H1 (cell line): Measurements from ENCODE around the gene DNAI2. TPM values are rescaled to one million over a fixed set of nuclear protein-coding genes. Genes with fewer than 3 reads are reported as not detected.

Experiments used
- CTCF ChIA-PET: fragments of 300-600 bp; sonication (Branson Sonifier 250); formaldehyde crosslinking; loops from one replicate; lab custom pipeline; 2021; ENCODE audit not compliant: partially characterized antibody; lab: Charles Lee
- POLR2A ChIA-PET: fragments of 300-600 bp; sonication (Branson Sonifier 250); formaldehyde crosslinking; loops from one replicate; lab custom pipeline; 2021; ENCODE audit warnings: inconsistent platforms; ENCODE audit not compliant: partially characterized antibody; lab: Charles Lee
- DNase-seq, 2 experiments: peaks; one replicate each; pipeline versions ENCODE4 v3.0.0 to v3.0.0-alpha.2; 2010 to 2022; ENCODE audit warnings: low spot score in 2 of 2, low read depth in 1 of 2, mixed read lengths in 1 of 2
- FAIRE-seq: peaks from 2 replicates; lab custom pipeline; 2011; peaks lifted over from hg19 to GRCh38; lab: Jason Lieb, UNC
- H2AFZ ChIP-seq: 2 replicates; pipeline ENCODE4 v1.8.1; 2012; ENCODE audit warnings: low read length, inconsistent platforms
- H2AK5ac ChIP-seq: 2 replicates; pipeline ENCODE4 v1.6.1; 2013; ENCODE audit warnings: low read depth, low read length
- H2BK120ac ChIP-seq: replicated peaks from 2 replicates; pipeline ENCODE3; 2013; ENCODE audit warnings: low read depth, low read length, inconsistent platforms
- H2BK12ac ChIP-seq: 2 replicates; pipeline ENCODE4 v1.6.1; 2013; ENCODE audit warnings: low read depth, low read length
- H2BK15ac ChIP-seq: 2 replicates; pipeline ENCODE4 v1.6.1; 2013; ENCODE audit warnings: low read length
- H2BK20ac ChIP-seq: 2 replicates; pipeline ENCODE4 v1.6.1; 2013; ENCODE audit warnings: low read length
- H2BK5ac ChIP-seq: 2 replicates; pipeline ENCODE4 v1.6.1; 2013; ENCODE audit warnings: low read depth, low read length
- H3K14ac ChIP-seq: 2 replicates; pipeline ENCODE4 v1.6.1; 2013; ENCODE audit warnings: inconsistent platforms; ENCODE audit not compliant: insufficient read length
- H3K18ac ChIP-seq: 2 replicates; pipeline ENCODE4 v1.6.1; 2013; ENCODE audit warnings: low read length; ENCODE audit errors: extremely low read depth
- H3K23ac ChIP-seq: 2 replicates; pipeline ENCODE4 v1.6.1; 2013; ENCODE audit warnings: inconsistent platforms; ENCODE audit not compliant: insufficient read length
- H3K23me2 ChIP-seq: 2 replicates; pipeline ENCODE4 v1.6.1; 2013; ENCODE audit warnings: low read depth, low read length
- H3K27ac ChIP-seq: 2 replicates; pipeline ENCODE4 v1.6.1; 2011; ENCODE audit warnings: low read depth, low read length, inconsistent platforms
- H3K27me3 ChIP-seq, 4 experiments: replicated peaks in 1 of 4; 1 replicate in 1 of 4; 2 replicates in 3 of 4; pipeline versions ENCODE4 v1.6.1 to v1.8.1; 2011 to 2013; ENCODE audit warnings: low read length in 3 of 4, mild to moderate bottlenecking in 3 of 4, inconsistent platforms in 2 of 4, mixed read lengths in 2 of 4, moderate library complexity in 1 of 4; ENCODE audit not compliant: control insufficient read depth in 3 of 4, insufficient read depth in 3 of 4; ENCODE audit errors: extremely low read depth in 1 of 4
- H3K36me3 ChIP-seq, 4 experiments: 2 replicates each; pipeline versions ENCODE4 v1.6.1 to v1.8.1; 2011 to 2013; ENCODE audit warnings: mild to moderate bottlenecking in 4 of 4, low read length in 3 of 4, moderate library complexity in 2 of 4, control low read depth in 1 of 4, inconsistent platforms in 1 of 4; ENCODE audit not compliant: insufficient read depth in 4 of 4, control insufficient read depth in 2 of 4
- H3K4ac ChIP-seq: replicated peaks from 2 replicates; pipeline ENCODE3; 2013; ENCODE audit warnings: low read length, low read depth, mixed read lengths, inconsistent platforms; ENCODE audit not compliant: insufficient read length
- H3K4me1 ChIP-seq, 4 experiments: replicated peaks in 1 of 4; 1 replicate in 1 of 4; 2 replicates in 3 of 4; pipeline versions ENCODE4 v1.6.1 to v1.8.1; 2011 to 2013; ENCODE audit warnings: low read length in 3 of 4, inconsistent platforms in 2 of 4, mixed read lengths in 1 of 4; ENCODE audit not compliant: insufficient read depth in 4 of 4, control insufficient read depth in 3 of 4
- H3K4me2 ChIP-seq, 2 experiments: 2 replicates each; pipeline versions ENCODE4 v1.6.1 to v1.8.1; 2011 to 2013; ENCODE audit warnings: low read depth in 2 of 2, low read length in 2 of 2, control low read depth in 1 of 2, inconsistent platforms in 1 of 2, mild to moderate bottlenecking in 1 of 2; ENCODE audit not compliant: insufficient read depth in 1 of 2
- H3K4me3 ChIP-seq, 4 experiments: fragments of 200-600, 300-600 bp in 1 of 4; sonication (generic), shearing (Covaris generic), sonication (Bioruptor Twin) in 1 of 4; 2 replicates each; pipeline versions ENCODE4 v1.5.1 to v1.8.1; 2011 to 2016; ENCODE audit warnings: low read length in 4 of 4, low read depth in 3 of 4, control low read depth in 2 of 4, inconsistent platforms in 2 of 4, mild to moderate bottlenecking in 2 of 4, mixed read lengths in 1 of 4, moderate library complexity in 1 of 4; ENCODE audit not compliant: insufficient read depth in 2 of 4; ENCODE audit errors: extremely low read depth in 1 of 4
- H3K56ac ChIP-seq: replicated peaks from 2 replicates; pipeline ENCODE3; 2013; ENCODE audit warnings: low read depth, mild to moderate bottlenecking, mixed read lengths, low read length, inconsistent platforms; ENCODE audit not compliant: insufficient read length
- H3K79me1 ChIP-seq: 2 replicates; pipeline ENCODE4 v1.6.1; 2013; ENCODE audit warnings: low read depth, low read length, control low read depth
- H3K79me2 ChIP-seq, 2 experiments: 2 replicates each; pipeline versions ENCODE4 v1.6.1 to v1.8.1; 2012 to 2013; ENCODE audit warnings: low read length in 2 of 2, mild to moderate bottlenecking in 2 of 2, inconsistent platforms in 1 of 2; ENCODE audit not compliant: insufficient read depth in 2 of 2, control insufficient read depth in 1 of 2
- H3K9ac ChIP-seq, 4 experiments: replicated peaks in 1 of 4; 1 replicate in 1 of 4; 2 replicates in 3 of 4; pipeline versions ENCODE4 v1.6.1 to v1.8.1; 2011 to 2013; ENCODE audit warnings: low read depth in 3 of 4, low read length in 3 of 4, control low read depth in 2 of 4, mild to moderate bottlenecking in 2 of 4, moderate library complexity in 2 of 4, inconsistent platforms in 1 of 4; ENCODE audit errors: extremely low read depth in 1 of 4
- H3K9me3 ChIP-seq, 2 experiments: 2 replicates each; pipeline versions ENCODE4 v1.6.1 to v1.8.1; 2012 to 2013; ENCODE audit warnings: mild to moderate bottlenecking in 2 of 2, moderate library complexity in 2 of 2, control low read depth in 1 of 2, inconsistent platforms in 1 of 2, low read depth in 1 of 2, low read length in 1 of 2, mixed read lengths in 1 of 2; ENCODE audit not compliant: insufficient read depth in 2 of 2
- H4K20me1 ChIP-seq, 2 experiments: replicated peaks in 1 of 2; 2 replicates each; pipeline versions ENCODE3 to v1.8.1; 2011 to 2013; ENCODE audit warnings: inconsistent platforms in 2 of 2, low read length in 2 of 2, mild to moderate bottlenecking in 1 of 2; ENCODE audit not compliant: insufficient read depth in 2 of 2, control insufficient read depth in 1 of 2
- H4K5ac ChIP-seq: 2 replicates; pipeline ENCODE4 v1.6.1; 2013; ENCODE audit warnings: low read length, low read depth, mixed read lengths, inconsistent platforms; ENCODE audit not compliant: insufficient read length
- H4K8ac ChIP-seq: 2 replicates; pipeline ENCODE4 v1.8.0; 2013; ENCODE audit warnings: mild to moderate bottlenecking, moderate library complexity, low read length, inconsistent platforms; ENCODE audit not compliant: insufficient read depth; ENCODE audit errors: extremely low read depth
- H4K91ac ChIP-seq: replicated peaks from 2 replicates; pipeline ENCODE3; 2013; ENCODE audit warnings: low read length, mixed read lengths, inconsistent platforms; ENCODE audit not compliant: insufficient read length
- CBX5 ChIP-seq: fragments of 300-800, 300-1000 bp; sonication (generic); IDR thresholded peaks from 2 replicates; pipeline ENCODE4 v1.7.1; 2016; ENCODE audit warnings: antibody characterized with exemption, low read length, low read depth
- CBX8 ChIP-seq: fragments of 300-800, 300-1000 bp; sonication (generic); IDR thresholded peaks from 2 replicates; pipeline ENCODE4 v1.7.1; 2016; ENCODE audit warnings: low read depth, low read length, borderline replicate concordance
- EZH2 ChIP-seq: fragments of 200-600 bp; sonication (generic); IDR thresholded peaks from 2 replicates; pipeline ENCODE4 v1.7.1; 2012; ENCODE audit warnings: low read depth, mild to moderate bottlenecking, moderate library complexity, low read length, inconsistent platforms; ENCODE audit not compliant: severe bottlenecking
- SP1 ChIP-seq: IDR thresholded peaks from 2 replicates; pipeline ENCODE4 v1.6.1; 2011; ENCODE audit warnings: low read depth, low read length
- WGBS, 2 experiments: shearing (Covaris generic) in 1 of 2; methylation state at CpG; one replicate each; pipeline versions ENCODE4 v1.1.6 to v1.1.7; 2013 to 2015; ENCODE audit warnings: low lambda C conversion rate in 2 of 2, mixed read lengths in 2 of 2, inconsistent platforms in 1 of 2, low coverage in 1 of 2, missing lambda C conversion rate in 1 of 2; ENCODE audit not compliant: insufficient replicate concordance in 2 of 2, insufficient coverage in 1 of 2, insufficient read length in 1 of 2; ENCODE audit errors: extremely low coverage in 1 of 2, missing lambda C conversion rate in 1 of 2; 5-methylcytosine and 5-hydroxymethylcytosine counted together
- polyA plus RNA-seq, 7 experiments: library from polyadenylated mRNA; depleted of rRNA in 3 of 7; stranded (reverse) in 5 of 7; unstranded in 2 of 7; fragments of >200 nt in 5 of 7; fragments of 200-250 nt in 2 of 7; gene quantifications; 1 replicate in 5 of 7; 2 replicates in 1 of 7; 4 replicates in 1 of 7; pipeline versions ENCODE4 v1.2.1 to v1.2.3, GENCODE V29; 2011 to 2013; ENCODE audit warnings: missing spikeins in 2 of 7, mixed read lengths in 2 of 7
- total RNA-seq: library from RNA; stranded (reverse); fragmentation: NEBNext Ultra II Directional; extraction: Animal tissue kit (Norgen Biotek cat#: 25700); gene quantifications from 2 replicates; pipeline ENCODE4 v1.2.1, GENCODE V29; 2021

DNAI2 gene
- total and polyA plus RNA-seq, 2 of the 8 experiments (the other 6 are each of a cell fraction or from before 2014, with no cell fraction given): 0.08 to 0.15 TPM

DNA sequence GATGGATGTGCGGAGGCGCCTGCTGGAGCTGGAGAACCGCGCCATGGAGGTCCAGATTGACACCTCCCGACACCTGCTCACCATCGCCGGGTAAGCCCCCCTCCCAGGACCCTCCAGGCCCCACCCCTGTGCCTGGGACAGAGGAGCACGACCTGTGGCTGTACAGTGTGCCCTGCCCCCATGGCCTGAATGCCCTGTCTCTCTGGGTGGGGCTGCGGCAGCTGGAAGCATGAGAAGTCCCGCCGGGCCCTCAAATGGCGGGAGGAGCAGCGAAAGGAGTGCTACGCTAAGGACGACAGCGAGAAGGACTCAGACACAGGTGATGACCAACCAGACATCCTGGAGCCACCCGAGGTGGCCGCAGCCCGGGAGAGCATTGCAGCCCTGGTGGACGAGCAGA lies 76.5 kb downstream of the DNAI2 start:
- Histone ChIP-seq H3K4ac (no peak overlapping the region), H4K8ac (no peak overlapping the region), H2AK5ac (no peak overlapping the region), H3K4me2 (no peak overlapping the region), H4K20me1 (peaks cover 0 to 3% of the 10 kb centered on the region in 2 experiments), H3K9me3 (no peaks in the 10 kb centered on the region), H3K18ac (no peak overlapping the region), H3K36me3 (no peaks in the 10 kb centered on the region), H2BK15ac (no peak overlapping the region), H3K23ac (no peak overlapping the region), H3K27ac (no peak overlapping the region), H3K14ac (no peak overlapping the region), H3K4me3 (no peak overlapping the region), H3K9ac (no peak overlapping the region), H3K79me2 (no peaks in the 10 kb centered on the region), H3K4me1 (peaks cover 0 to 8% (median 6%) of the 10 kb centered on the region in 4 experiments; a peak in 5 of 7 replicates), H3K27me3 (peaks cover 16 to 49% (median 34%) of the 10 kb centered on the region in 4 experiments), H3K23me2 (peaks cover 2% of the 10 kb centered on the region; the same call in 1 of the 2 replicates), H4K91ac (no peak overlapping the region), H3K79me1 (no peaks in the 10 kb centered on the region), H2AFZ (no peak overlapping the region), H3K56ac (no peak overlapping the region), H2BK20ac (no peak overlapping the region), H2BK120ac (no peak overlapping the region), H2BK12ac (no peak overlapping the region), H2BK5ac (no peak overlapping the region)
- POLR2A ChIA-PET: no interaction called here
- no peak for FAIRE-seq
- no peak for DNase-seq
- WGBS, 2 experiments: 95% methylated on average over 17 of the region's 20 CpGs; no CpG with 5 or more reads in 1 of the 2 experiments
- CTCF ChIA-PET: interaction anchor here (1.1 to 11.2 kb wide), 10 partner anchors 10 to 79 kb away, joined by 3 to 114 read pairs (median 10); partner anchors contain the start of genes BTBD17 and GPR142
- TF ChIP-seq SP1 (no peak), CBX8 (no peak), CBX5 (no peak), EZH2 (no peak)
- TF ChIP-seq, all 59 proteins: peak for 0
- no peak overlapping the region for H4K5ac ChIP-seq
